ENCODE data around the gene NCAN.

Gene NCAN

DNA sequence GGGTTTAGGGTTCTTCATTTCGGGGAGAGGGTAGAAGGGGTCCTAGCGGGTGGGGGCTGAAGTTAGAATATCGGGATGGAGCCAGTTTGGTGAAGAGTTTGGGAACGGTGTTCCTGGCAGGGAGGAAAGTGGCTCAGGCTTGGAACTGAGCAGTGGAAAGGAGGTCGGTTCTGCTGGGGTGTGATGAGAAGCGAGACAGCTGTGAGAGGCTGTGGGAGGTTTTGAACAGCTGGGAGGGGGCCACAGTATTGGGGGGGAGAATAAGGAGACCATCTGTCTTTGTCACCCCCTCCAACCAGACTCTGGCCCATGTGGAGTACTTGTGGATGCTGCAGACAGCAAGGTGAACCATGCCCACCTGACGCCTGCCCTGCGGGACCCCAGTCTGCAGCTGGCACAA is 62.4 kb downstream of the NCAN start:
- Histone ChIP-seq H3K4me3 (replicated peaks; ENCODE audit: insufficient read depth, low read length) (no peak overlapping the region), H3K27me3 (ENCODE audit: insufficient read depth, poor library complexity, severe bottlenecking) (no peaks in the 10 kb centered on the region), H3K27ac (replicated peaks) (no peak overlapping the region)
- TF ChIP-seq, protein P1, sequence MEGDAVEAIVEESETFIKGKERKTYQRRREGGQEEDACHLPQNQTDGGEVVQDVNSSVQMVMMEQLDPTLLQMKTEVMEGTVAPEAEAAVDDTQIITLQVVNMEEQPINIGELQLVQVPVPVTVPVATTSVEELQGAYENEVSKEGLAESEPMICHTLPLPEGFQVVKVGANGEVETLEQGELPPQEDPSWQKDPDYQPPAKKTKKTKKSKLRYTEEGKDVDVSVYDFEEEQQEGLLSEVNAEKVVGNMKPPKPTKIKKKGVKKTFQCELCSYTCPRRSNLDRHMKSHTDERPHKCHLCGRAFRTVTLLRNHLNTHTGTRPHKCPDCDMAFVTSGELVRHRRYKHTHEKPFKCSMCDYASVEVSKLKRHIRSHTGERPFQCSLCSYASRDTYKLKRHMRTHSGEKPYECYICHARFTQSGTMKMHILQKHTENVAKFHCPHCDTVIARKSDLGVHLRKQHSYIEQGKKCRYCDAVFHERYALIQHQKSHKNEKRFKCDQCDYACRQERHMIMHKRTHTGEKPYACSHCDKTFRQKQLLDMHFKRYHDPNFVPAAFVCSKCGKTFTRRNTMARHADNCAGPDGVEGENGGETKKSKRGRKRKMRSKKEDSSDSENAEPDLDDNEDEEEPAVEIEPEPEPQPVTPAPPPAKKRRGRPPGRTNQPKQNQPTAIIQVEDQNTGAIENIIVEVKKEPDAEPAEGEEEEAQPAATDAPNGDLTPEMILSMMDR (IDR thresholded peaks at IDR 0.05; ENCODE audit: insufficient read depth, low read length) = no peak
- TF ChIP-seq SPI1 (IDR thresholded peaks at IDR 0.05; ENCODE audit: borderline replicate concordance, low read depth) = no peak
- TF ChIP-seq POLR2AphosphoS5 (IDR thresholded peaks at IDR 0.05; ENCODE audit: low read depth) = no peak
- TF ChIP-seq GABPA (IDR thresholded peaks at IDR 0.05; ENCODE audit: low read depth) = no peak
- TF ChIP-seq, protein P2, sequence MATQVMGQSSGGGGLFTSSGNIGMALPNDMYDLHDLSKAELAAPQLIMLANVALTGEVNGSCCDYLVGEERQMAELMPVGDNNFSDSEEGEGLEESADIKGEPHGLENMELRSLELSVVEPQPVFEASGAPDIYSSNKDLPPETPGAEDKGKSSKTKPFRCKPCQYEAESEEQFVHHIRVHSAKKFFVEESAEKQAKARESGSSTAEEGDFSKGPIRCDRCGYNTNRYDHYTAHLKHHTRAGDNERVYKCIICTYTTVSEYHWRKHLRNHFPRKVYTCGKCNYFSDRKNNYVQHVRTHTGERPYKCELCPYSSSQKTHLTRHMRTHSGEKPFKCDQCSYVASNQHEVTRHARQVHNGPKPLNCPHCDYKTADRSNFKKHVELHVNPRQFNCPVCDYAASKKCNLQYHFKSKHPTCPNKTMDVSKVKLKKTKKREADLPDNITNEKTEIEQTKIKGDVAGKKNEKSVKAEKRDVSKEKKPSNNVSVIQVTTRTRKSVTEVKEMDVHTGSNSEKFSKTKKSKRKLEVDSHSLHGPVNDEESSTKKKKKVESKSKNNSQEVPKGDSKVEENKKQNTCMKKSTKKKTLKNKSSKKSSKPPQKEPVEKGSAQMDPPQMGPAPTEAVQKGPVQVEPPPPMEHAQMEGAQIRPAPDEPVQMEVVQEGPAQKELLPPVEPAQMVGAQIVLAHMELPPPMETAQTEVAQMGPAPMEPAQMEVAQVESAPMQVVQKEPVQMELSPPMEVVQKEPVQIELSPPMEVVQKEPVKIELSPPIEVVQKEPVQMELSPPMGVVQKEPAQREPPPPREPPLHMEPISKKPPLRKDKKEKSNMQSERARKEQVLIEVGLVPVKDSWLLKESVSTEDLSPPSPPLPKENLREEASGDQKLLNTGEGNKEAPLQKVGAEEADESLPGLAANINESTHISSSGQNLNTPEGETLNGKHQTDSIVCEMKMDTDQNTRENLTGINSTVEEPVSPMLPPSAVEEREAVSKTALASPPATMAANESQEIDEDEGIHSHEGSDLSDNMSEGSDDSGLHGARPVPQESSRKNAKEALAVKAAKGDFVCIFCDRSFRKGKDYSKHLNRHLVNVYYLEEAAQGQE (IDR thresholded peaks at IDR 0.05; ENCODE audit: insufficient replicate concordance, low read depth) = no peak
- DNase-seq (ENCODE audit: low read depth in 1 of 2, low spot score in 1 of 2) = no peak

DNA sequence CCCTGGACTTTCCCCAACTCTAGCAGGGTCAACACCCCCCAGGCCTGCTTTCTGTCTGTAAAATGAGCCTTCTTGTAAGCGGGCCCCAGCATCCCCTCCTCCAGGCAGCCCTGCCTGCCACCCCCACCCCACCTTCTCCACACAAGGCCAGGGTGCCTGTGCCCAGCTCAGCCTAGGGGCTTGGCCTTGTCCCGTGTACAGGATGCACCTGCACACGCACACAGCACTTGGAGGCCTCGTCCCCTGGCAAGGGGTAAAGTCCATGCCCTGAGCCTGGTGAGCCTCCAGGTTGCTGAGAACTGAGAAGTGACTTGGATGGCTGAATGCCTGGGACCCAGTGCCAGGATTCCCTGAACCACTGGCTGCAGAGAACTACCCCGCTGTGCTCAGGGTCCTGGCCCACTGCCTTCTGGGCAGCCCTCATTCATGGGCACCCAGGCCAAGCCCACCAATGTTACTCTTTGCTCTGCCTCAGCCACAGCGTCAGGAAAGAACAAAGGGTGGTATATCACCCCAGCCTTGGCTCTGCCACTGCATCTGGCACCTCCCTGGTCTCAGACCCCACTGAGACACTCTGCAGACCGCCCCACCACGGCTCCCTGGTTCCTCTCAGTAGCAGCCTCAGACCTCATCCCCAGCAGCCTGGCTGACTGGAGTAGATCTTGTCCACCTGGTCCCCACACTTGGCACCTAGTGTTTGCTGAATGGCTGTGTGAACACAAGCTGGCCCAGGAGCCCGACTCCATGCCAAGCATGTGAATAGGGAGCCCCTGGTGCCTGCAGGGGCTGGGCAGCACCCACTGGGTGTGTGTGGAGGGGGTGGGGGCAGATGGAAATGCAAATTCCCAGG is 63.2 kb downstream of the NCAN start:
- no peak overlapping the region for H3K27ac ChIP-seq (replicated peaks)
- DNase-seq (ENCODE audit: low read depth in 1 of 2, low spot score in 1 of 2) = no peak

DNA sequence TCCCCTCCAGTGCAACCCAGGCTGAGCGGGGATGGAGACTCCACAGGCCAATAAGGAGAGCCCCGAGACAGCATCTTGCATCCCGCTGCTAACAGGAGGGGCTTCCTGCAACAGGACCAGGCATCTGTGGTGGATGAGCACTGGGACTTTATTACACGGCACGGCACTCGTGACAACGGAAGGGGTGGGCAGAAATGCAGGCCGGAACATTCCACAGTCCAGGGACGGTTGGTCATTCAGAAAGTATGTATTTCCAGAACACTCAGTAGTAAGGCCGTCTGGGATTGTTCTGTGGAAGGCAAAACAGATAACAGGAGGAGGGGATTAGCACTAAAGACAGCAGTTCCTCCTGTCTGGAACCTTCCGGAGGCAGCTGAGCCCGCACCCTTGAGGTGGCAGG is 64.6 kb downstream of the NCAN start:
- Histone ChIP-seq H3K4me3 (replicated peaks; ENCODE audit: insufficient read depth, low read length) (no peak overlapping the region), H3K27me3 (ENCODE audit: insufficient read depth, poor library complexity, severe bottlenecking) (no peaks in the 10 kb centered on the region), H3K27ac (replicated peaks) (no peak overlapping the region)
- no peak for DNase-seq (ENCODE audit: low read depth in 1 of 2, low spot score in 1 of 2)
- TF ChIP-seq, protein P1 (IDR thresholded peaks at IDR 0.05; ENCODE audit: insufficient read depth, low read length) = no peak
- TF ChIP-seq GABPA (IDR thresholded peaks at IDR 0.05; ENCODE audit: low read depth) = no peak
- TF ChIP-seq SPI1 (IDR thresholded peaks at IDR 0.05; ENCODE audit: borderline replicate concordance, low read depth) = no peak
- TF ChIP-seq, protein P2 (IDR thresholded peaks at IDR 0.05; ENCODE audit: insufficient replicate concordance, low read depth) = no peak
- TF ChIP-seq POLR2AphosphoS5 (IDR thresholded peaks at IDR 0.05; ENCODE audit: low read depth) = no peak

More for the DNA sequence above, 63.2 kb downstream of the NCAN start:
- no peaks in the 10 kb centered on the region for H3K27me3 ChIP-seq (ENCODE audit: insufficient read depth, poor library complexity, severe bottlenecking)
- no peak overlapping the region for H3K4me3 ChIP-seq (replicated peaks; ENCODE audit: insufficient read depth, low read length)
- no peak for TF ChIP-seq POLR2AphosphoS5 (IDR thresholded peaks at IDR 0.05; ENCODE audit: low read depth)
- TF ChIP-seq GABPA (IDR thresholded peaks at IDR 0.05; ENCODE audit: low read depth) = no peak
- TF ChIP-seq, protein P2 (IDR thresholded peaks at IDR 0.05; ENCODE audit: insufficient replicate concordance, low read depth) = no peak
- TF ChIP-seq, protein P1 (IDR thresholded peaks at IDR 0.05; ENCODE audit: insufficient read depth, low read length) = no peak
- no peak for TF ChIP-seq SPI1 (IDR thresholded peaks at IDR 0.05; ENCODE audit: borderline replicate concordance, low read depth)

Data from HL-60 (cell line).